RPMI7951 (cell line): ENCODE data around the gene DEXI. TPM values are rescaled to one million over a fixed set of nuclear protein-coding genes. Genes with fewer than 3 reads are reported as not detected.
"Not testable (repeated sequence)": the region's sequence is repeated elsewhere in the genome, so short reads cannot be mapped to it uniquely, and the experiment has no call there.

Experiments
- DNase-seq: peaks from one replicate; pipeline ENCODE4 v3.0.0-alpha.2; 2012; ENCODE audit warnings: low read depth
- total RNA-seq: library from RNA; depleted of rRNA; stranded (reverse); fragments of >200 nt; shearing (Covaris generic); gene quantifications from 2 replicates; pipeline ENCODE4 v1.2.3, GENCODE V29; 2014

Gene DEXI
- total RNA-seq, 1 experiment from 2014 or later = 39.4 TPM

GRCh38 chr16:10941127-10941933, 938 bp downstream of the DEXI start:
- DNase-seq = no peak

- no peak for DNase-seq
These were observed 1.7 kb downstream of the DEXI start for GRCh38 chr16:10940501-10941079.

- no peak for DNase-seq
These were observed 2.5 kb downstream of the DEXI start for GRCh38 chr16:10939649-10940234.

GRCh38 chr16:10938796-10939648, 3.2 kb downstream of the DEXI start:
- DNase-seq = no peak

GRCh38 chr16:10938321-10938720, 3.9 kb downstream of the DEXI start:
- DNase-seq = no peak

- DNase-seq = no peak
These were observed 5.0 kb downstream of the DEXI start for GRCh38 chr16:10937068-10937859.

GRCh38 chr16:10936272-10936984, 5.8 kb downstream of the DEXI start:
- DNase-seq = no peak

- DNase-seq = no peak
These were observed 6.9 kb downstream of the DEXI start for GRCh38 chr16:10935226-10935915.

- DNase-seq = no peak
These were observed 7.8 kb downstream of the DEXI start for GRCh38 chr16:10934325-10935107.

GRCh38 chr16:10933865-10934264, 8.4 kb downstream of the DEXI start:
- DNase-seq = no peak

- DNase-seq = no peak
These were observed 9.1 kb downstream of the DEXI start for GRCh38 chr16:10932959-10933710.

GRCh38 chr16:10931977-10932632, 10.2 kb downstream of the DEXI start:
- no peak for DNase-seq

GRCh38 chr16:10931134-10931533, 11.1 kb downstream of the DEXI start:
- no peak for DNase-seq

- DNase-seq = no peak
These were observed 11.5 kb downstream of the DEXI start for GRCh38 chr16:10930755-10931093.

- no peak for DNase-seq
These were observed 12.2 kb downstream of the DEXI start for GRCh38 chr16:10929853-10930754.

GRCh38 chr16:10929097-10929496, 13.2 kb downstream of the DEXI start:
- DNase-seq = not testable (repeated sequence)

- DNase-seq = no peak
These were observed 14.7 kb downstream of the DEXI start for GRCh38 chr16:10927497-10928112.
